Epithelial cell of esophagus (primary cell): Measurements from ENCODE around the gene GATB.
A peak's percentile ranks its signal among the peaks of the same experiment; 100 is the strongest.

ENCODE experiments used
- DNase-seq: peaks from one replicate; pipeline ENCODE4 v3.0.0; 2010; ENCODE audit warnings: low read depth
- H3K4me3 ChIP-seq: 2 replicates; pipeline ENCODE4 v1.5.1; 2011; ENCODE audit warnings: mild to moderate bottlenecking, low read length, control low read depth
- CTCF ChIP-seq: IDR thresholded peaks from 2 replicates; pipeline ENCODE4 v1.5.1; 2011; ENCODE audit warnings: low read depth, mild to moderate bottlenecking, low read length, control low read depth, inconsistent platforms; ENCODE audit not compliant: insufficient read depth; ENCODE audit errors: missing control alignments

GATB gene

GRCh38 chr4:151798678-151799416, 38.0 kb upstream of the GATB start:
- no peak for DNase-seq
- H3K4me3 ChIP-seq: no peak overlapping the region
- no peak for TF ChIP-seq CTCF

GRCh38 chr4:151797853-151798252, 37.0 kb upstream of the GATB start:
- no peak for TF ChIP-seq CTCF
- DNase-seq: no peak
- H3K4me3 ChIP-seq: no peak overlapping the region

GRCh38 chr4:151797131-151797530, 36.3 kb upstream of the GATB start:
- no peak for TF ChIP-seq CTCF
- no peak overlapping the region for H3K4me3 ChIP-seq
- DNase-seq: peak; percentile 33

DNA sequence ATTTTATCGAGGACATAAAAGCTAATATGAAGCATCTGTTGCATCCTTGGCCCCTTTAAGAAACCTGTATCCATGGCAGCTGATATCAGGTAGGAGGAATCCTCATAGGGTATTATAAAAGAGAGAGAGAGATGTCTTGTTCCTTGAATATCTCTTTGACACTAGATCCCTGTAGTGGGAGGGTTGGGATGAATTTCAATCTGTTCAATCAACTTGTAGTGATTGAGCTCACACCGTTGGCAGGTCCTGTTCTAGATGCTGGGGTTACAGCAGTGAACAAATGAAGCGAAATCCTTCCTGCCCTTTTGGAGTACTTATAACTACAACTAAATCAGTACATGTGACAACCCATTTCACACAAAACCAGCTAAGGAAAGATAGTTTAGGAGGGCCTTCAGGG, 35.3 kb upstream of the GATB start:
- H3K4me3 ChIP-seq: no peak overlapping the region
- TF ChIP-seq CTCF: no peak
- DNase-seq: no peak

DNA sequence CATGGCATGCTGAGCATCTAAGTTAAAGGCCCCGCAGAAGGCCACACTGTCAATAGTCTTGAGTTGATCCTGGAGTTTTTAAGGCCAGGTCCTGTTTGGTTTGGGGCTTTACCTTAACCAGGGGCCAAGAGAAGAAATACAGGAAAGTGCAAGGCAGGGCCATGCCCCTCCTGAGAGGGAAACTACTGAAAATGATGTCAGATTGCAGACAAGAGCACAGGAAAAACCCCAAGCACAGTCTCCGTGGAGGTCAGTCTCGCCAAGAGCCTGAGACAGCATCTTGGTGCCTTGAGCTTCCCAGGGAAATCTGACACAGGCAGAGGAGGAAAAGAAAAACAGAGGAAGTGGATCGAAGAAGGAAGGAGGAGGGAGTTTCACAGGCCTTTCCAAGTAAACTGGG, 32.2 kb upstream of the GATB start:
- TF ChIP-seq CTCF: no peak
- DNase-seq: no peak
- H3K4me3 ChIP-seq: no peak overlapping the region

DNA sequence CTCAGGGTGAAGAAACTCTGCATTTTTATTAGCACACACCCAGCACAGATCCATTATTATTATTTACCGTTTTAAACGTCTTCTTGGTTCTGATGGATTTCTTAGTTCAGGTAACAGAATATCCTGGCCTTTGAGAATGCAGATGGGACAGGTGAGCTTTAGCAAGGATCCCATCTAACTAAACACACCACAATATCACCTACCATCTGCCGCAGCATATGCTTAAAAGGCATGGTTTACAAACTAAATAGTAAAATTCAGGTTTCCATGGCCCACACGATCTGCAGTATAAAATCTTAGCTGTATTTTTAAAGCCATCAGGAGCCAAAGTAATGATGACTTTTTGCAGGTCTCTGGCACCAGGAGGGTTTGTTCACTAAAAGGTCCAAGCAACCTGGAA, 31.7 kb upstream of the GATB start:
- no peak overlapping the region for H3K4me3 ChIP-seq
- DNase-seq: no peak
- no peak for TF ChIP-seq CTCF

DNA sequence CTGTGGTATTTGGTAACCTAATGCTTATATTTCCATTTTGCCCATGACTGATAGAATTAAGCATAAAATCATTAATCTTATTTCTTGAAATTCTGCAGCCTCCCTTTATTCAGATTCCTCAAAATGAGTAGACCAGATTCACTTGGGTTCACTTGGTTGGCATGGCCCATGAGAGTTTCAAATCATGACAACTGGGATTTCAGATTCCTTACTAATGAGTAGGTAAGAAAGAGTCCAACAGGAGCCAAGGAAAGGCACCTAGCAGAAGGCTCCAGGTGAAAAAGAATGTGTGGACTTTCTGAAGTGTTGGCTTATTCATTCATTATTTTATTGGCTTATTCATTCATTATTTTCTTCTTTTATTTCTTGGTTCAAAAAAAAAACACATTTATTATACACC, 27.2 kb upstream of the GATB start:
- TF ChIP-seq CTCF: no peak
- no peak overlapping the region for H3K4me3 ChIP-seq

More for the DNA sequence above, 27.2 kb upstream of the GATB start:
- no peak for DNase-seq
